HT1080 (cell line): ENCODE data around the gene ANKRD63. TPM values are rescaled to one million over a fixed set of nuclear protein-coding genes. Genes with fewer than 3 reads are reported as not detected.

Source experiments
- DNase-seq: peaks from one replicate; pipeline ENCODE4 v3.0.0-alpha.2; 2015; ENCODE audit warnings: low read depth
- total RNA-seq: library from RNA; depleted of rRNA; stranded (reverse); fragments of >200 nt; shearing (Covaris generic); gene quantifications from 2 replicates; pipeline ENCODE4 v1.2.3, GENCODE V29; 2014

ANKRD63 gene
- total RNA-seq, 1 experiment from 2014 or later, result not detected

GRCh38 chr15:40245666-40246450 lies 37.0 kb downstream of the ANKRD63 start:
- DNase-seq, result no peak

GRCh38 chr15:40244961-40245523 lies 37.8 kb downstream of the ANKRD63 start:
- no peak for DNase-seq

- no peak for DNase-seq
Observed at GRCh38 chr15:40243126-40243810, 39.6 kb downstream of the ANKRD63 start.

GRCh38 chr15:40242601-40243000 lies 40.3 kb downstream of the ANKRD63 start:
- no peak for DNase-seq

- DNase-seq, result no peak
Observed at GRCh38 chr15:40242213-40242599, 40.7 kb downstream of the ANKRD63 start.

- no peak for DNase-seq
Observed at GRCh38 chr15:40241269-40242212, 41.3 kb downstream of the ANKRD63 start.

- DNase-seq, result no peak
Observed at GRCh38 chr15:40240619-40241221, 42.1 kb downstream of the ANKRD63 start.

GRCh38 chr15:40239693-40240618 lies 42.9 kb downstream of the ANKRD63 start:
- no peak for DNase-seq

- DNase-seq, result no peak
Observed at GRCh38 chr15:40239404-40239692, 43.5 kb downstream of the ANKRD63 start.

GRCh38 chr15:40238532-40239403 lies 44.1 kb downstream of the ANKRD63 start, which contains the start of gene PAK6:
Gene PAK6 (plus strand): TSS chr15:40239063. CDS start chr15:40264786, 25,723 bp downstream.
- DNase-seq, result peak; percentile 77

GRCh38 chr15:40235201-40235885 lies 47.5 kb downstream of the ANKRD63 start:
- DNase-seq, result no peak

- DNase-seq, result no peak
Observed at GRCh38 chr15:40234783-40235182, 48.1 kb downstream of the ANKRD63 start.

- no peak for DNase-seq
Observed at GRCh38 chr15:40233727-40234577, 48.9 kb downstream of the ANKRD63 start.

GRCh38 chr15:40232625-40233070 lies 50.2 kb downstream of the ANKRD63 start:
- no peak for DNase-seq
